K562 (cell line): ENCODE results near the gene DUS3L. TPM values are rescaled to one million over a fixed set of nuclear protein-coding genes. Genes with fewer than 3 reads are reported as not detected.

ENCODE experiments used
- ATAC-seq: fragments of 200-7000 bp; cut with Tn5 transposase; 3 replicates; pipeline ENCODE4 v1.9.1; 2020; ENCODE audit warnings: moderate library complexity
- Bru-seq: library from RNA; stranded (reverse); fragments of 400-500 nt; gene quantifications from one replicate; lab custom pipeline; 2021; lab: Mats Ljungman, UMichigan
- BruChase-seq, 2 experiments: library from RNA; stranded (reverse); fragments of 400-500 nt; gene quantifications; one replicate each; lab custom pipeline; 2021; lab: Mats Ljungman, UMichigan
- BruUV-seq: library from RNA; stranded (reverse); fragments of 400-500 nt; replicated peaks from 2 replicates; lab custom pipeline; 2021; lab: Mats Ljungman, UMichigan
- CTCF ChIA-PET: fragments of 300-600 bp; formaldehyde crosslinking; extraction: SDS; loops from one replicate; lab custom pipeline; 2021; ENCODE audit warnings: low intra/inter-chr PET ratio; lab: Yijun Ruan, JAX
- POLR2A ChIA-PET: fragments of 300-600, 350-650 bp; sonication (Branson Sonifier 250); formaldehyde crosslinking; extraction: SDS; loops from one replicate; lab custom pipeline; 2021; ENCODE audit warnings: antibody characterized with exemption, inconsistent platforms; lab: Yijun Ruan, JAX
- DNase-seq, 4 experiments: peaks; one replicate each; pipeline versions ENCODE4 v3.0.0 to v3.0.0-alpha.2; 2011 to 2018; ENCODE audit warnings: low spot score in 3 of 4, mixed read lengths in 3 of 4; ENCODE audit errors: extremely low read depth in 1 of 4
- FAIRE-seq: peaks from 2 replicates; lab custom pipeline; 2011; peaks lifted over from hg19 to GRCh38; lab: Jason Lieb, UNC
- H2AFZ ChIP-seq: 2 replicates; pipeline ENCODE4 v1.6.0; 2011; ENCODE audit warnings: low read depth, low read length, control low read depth, inconsistent platforms
- H3K27ac ChIP-seq: fragments of 200-600 bp; 3 replicates; pipeline ENCODE4 v1.8.0; 2011; ENCODE audit warnings: low read depth, mild to moderate bottlenecking, control low read depth, inconsistent platforms, low read length, moderate library complexity, mixed read lengths; ENCODE audit errors: extremely low read depth
- H3K27me3 ChIP-seq, 2 experiments: fragments of 300-600 bp in 1 of 2; 2 replicates in 1 of 2; 3 replicates in 1 of 2; pipeline versions ENCODE4 v1.6.0 to v1.8.0; 2011; ENCODE audit warnings: inconsistent platforms in 2 of 2, low read length in 2 of 2, mild to moderate bottlenecking in 1 of 2, mixed read lengths in 1 of 2, moderate library complexity in 1 of 2; ENCODE audit not compliant: control insufficient read depth in 2 of 2, insufficient read depth in 2 of 2
- H3K36me3 ChIP-seq: fragments of 300-600 bp; 3 replicates; pipeline ENCODE4 v1.8.0; 2011; ENCODE audit warnings: mild to moderate bottlenecking, low read length, inconsistent platforms; ENCODE audit not compliant: control insufficient read depth, insufficient read depth
- H3K4me1 ChIP-seq, 2 experiments: fragments of 200-600 bp in 1 of 2; replicated peaks in 1 of 2; 2 replicates in 1 of 2; 3 replicates in 1 of 2; pipeline versions ENCODE4 v1.5.1 to v1.8.0; 2011; ENCODE audit warnings: inconsistent platforms in 2 of 2, low read length in 2 of 2, mild to moderate bottlenecking in 1 of 2, mixed read lengths in 1 of 2, moderate library complexity in 1 of 2; ENCODE audit not compliant: control insufficient read depth in 2 of 2, insufficient read depth in 2 of 2
- H3K4me2 ChIP-seq: 2 replicates; pipeline ENCODE4 v1.6.1; 2011; ENCODE audit warnings: low read length, control low read depth, inconsistent platforms, mixed read lengths; ENCODE audit not compliant: insufficient read depth
- H3K4me3 ChIP-seq: fragments of 200-600 bp; sonication (generic), shearing (Covaris generic); 2 replicates; pipeline ENCODE4 v1.5.1; 2016; ENCODE audit warnings: control low read depth, inconsistent platforms
- H3K79me2 ChIP-seq: fragments of 200-600 bp; 3 replicates; pipeline ENCODE4 v1.8.0; 2011; ENCODE audit warnings: low read length, inconsistent platforms; ENCODE audit not compliant: control insufficient read depth, insufficient read depth
- H3K9ac ChIP-seq, 2 experiments: 2 replicates each; pipeline versions ENCODE4 v1.6.0 to v1.6.1; 2011; ENCODE audit warnings: low read depth in 2 of 2, low read length in 2 of 2, control low read depth in 1 of 2, inconsistent platforms in 1 of 2, mild to moderate bottlenecking in 1 of 2, mixed read lengths in 1 of 2; ENCODE audit not compliant: insufficient read depth in 1 of 2
- H3K9me1 ChIP-seq: one replicate; pipeline ENCODE4 v1.6.0; 2011; ENCODE audit warnings: inconsistent platforms, mild to moderate bottlenecking, low read length, moderate library complexity; ENCODE audit not compliant: control insufficient read depth, insufficient read depth
- H3K9me3 ChIP-seq: replicated peaks from 2 replicates; pipeline ENCODE4 v1.5.1; 2011; ENCODE audit warnings: low read depth, low read length, inconsistent platforms; ENCODE audit not compliant: control insufficient read depth, insufficient read depth
- H4K20me1 ChIP-seq: replicated peaks from 2 replicates; pipeline ENCODE4 v1.6.1; 2011; ENCODE audit warnings: low read length, inconsistent platforms, mixed read lengths; ENCODE audit not compliant: control insufficient read depth, insufficient read depth
- CBFB ChIP-seq: sonication (generic); formaldehyde crosslinking; IDR thresholded peaks from 2 replicates; pipeline ENCODE4 v1.4.0; 2020; ENCODE audit warnings: mild to moderate bottlenecking, missing genetic modification reagents
- IFI16 ChIP-seq: fragments of 250-450 bp; sonication (Bioruptor Pico); IDR thresholded peaks from 2 replicates; pipeline ENCODE4 v2.1.2; 2022; ENCODE audit warnings: mild to moderate bottlenecking, inconsistent platforms
- ILF3 ChIP-seq: fragments of 450-650 bp; IDR thresholded peaks from 2 replicates; pipeline ENCODE4 v1.6.1; 2018; ENCODE audit warnings: antibody characterized with exemption, mild to moderate bottlenecking, moderate library complexity, borderline replicate concordance
- LEF1 ChIP-seq: fragments of 450-650 bp; IDR thresholded peaks from 2 replicates; pipeline ENCODE4 v1.6.1; 2016; ENCODE audit warnings: mild to moderate bottlenecking
- NR1H2 ChIP-seq: sonication (generic); formaldehyde crosslinking; IDR thresholded peaks from 2 replicates; pipeline ENCODE4 v1.4.0; 2020; ENCODE audit warnings: mild to moderate bottlenecking, missing genetic modification reagents
- RNF2 ChIP-seq: sonication (generic); IDR thresholded peaks from 2 replicates; pipeline ENCODE4 v1.6.1; 2016
- TCFL5 ChIP-seq: fragments of 250-450 bp; sonication (Bioruptor Pico); conservative IDR thresholded peaks from 2 replicates; pipeline ENCODE4 v1.6.1; 2021; ENCODE audit warnings: mild to moderate bottlenecking, moderate library complexity, matching md5 sums
- TEAD4 ChIP-seq, 2 experiments: sonication (generic) in 1 of 2; formaldehyde crosslinking in 1 of 2; IDR thresholded peaks; 2 replicates each; pipeline versions ENCODE4 v1.6.1 to v1.8.0; 2012 to 2022; ENCODE audit warnings: borderline replicate concordance in 1 of 2, inconsistent platforms in 1 of 2, low read length in 1 of 2, mild to moderate bottlenecking in 1 of 2, missing genetic modification reagents in 1 of 2
- THRA ChIP-seq: fragments of 450-650 bp; IDR thresholded peaks from 2 replicates; pipeline ENCODE4 v1.6.1; 2017; ENCODE audit warnings: mild to moderate bottlenecking, moderate library complexity
- TOE1 ChIP-seq, 2 experiments: fragments of 450-650 bp in 1 of 2; sonication (generic) in 1 of 2; formaldehyde crosslinking in 1 of 2; IDR thresholded peaks; 2 replicates each; pipeline versions ENCODE4 v1.7.1 to v1.8.0; 2016 to 2022; ENCODE audit warnings: borderline replicate concordance in 2 of 2, mild to moderate bottlenecking in 2 of 2, antibody characterized with exemption in 1 of 2, inconsistent platforms in 1 of 2, low read depth in 1 of 2, missing genetic modification reagents in 1 of 2, moderate library complexity in 1 of 2
- ZNF253 ChIP-seq: fragments of 250-450 bp; sonication (Bioruptor Pico); conservative IDR thresholded peaks from 2 replicates; pipeline ENCODE4 v1.6.1; 2021; ENCODE audit warnings: mild to moderate bottlenecking
- ZNF282 ChIP-seq: sonication (generic); formaldehyde crosslinking; IDR thresholded peaks from 2 replicates; pipeline ENCODE4 v1.8.1; 2023; ENCODE audit warnings: missing genetic modification reagents
- WGBS: fragments of 100-300 bp; shearing (Covaris generic); methylation state at CpG from one replicate; pipeline ENCODE4 v1.1.6; 2016; ENCODE audit warnings: low coverage, mixed read lengths; ENCODE audit not compliant: insufficient coverage; ENCODE audit errors: missing lambda C conversion rate; 5-methylcytosine and 5-hydroxymethylcytosine counted together
- in situ Hi-C: fragments of 300-500 bp; cut with MboI; formaldehyde crosslinking; loops from 4 replicates; pipeline ENCODE4 v1.15.0; 2018; ENCODE audit warnings: inconsistent platforms, mixed read lengths
- intact Hi-C: fragments of 100-400 bp; cut with micrococcal nuclease; formaldehyde crosslinking; loops from 2 replicates; pipeline ENCODE4 v1.14.2; 2022
- long read RNA-seq, 3 experiments: library from polyadenylated mRNA in 2 of 3; library from RNA in 1 of 3; unstranded in 2 of 3; stranded (forward) in 1 of 3; transcript quantifications; one replicate each; pipeline ENCODE4 v2.0.0, GENCODE V29; 2019 to 2022
- polyA minus RNA-seq, 3 experiments: library from RNA; depleted of rRNA, polyadenylated mRNA; stranded (reverse); fragments of >200 nt; gene quantifications; 2 replicates each; pipeline ENCODE4 v1.2.3, GENCODE V29; 2011
- polyA plus RNA-seq, 8 experiments: library from polyadenylated mRNA; depleted of rRNA in 4 of 8; stranded (reverse) in 5 of 8; unstranded in 3 of 8; fragments of >200 nt; fragmentation: Nextera tagmentation in 2 of 8; fragmentation: Illumina TruSeq in 1 of 8; extraction: Ambion mirVana in 2 of 8; extraction: Trizol in 1 of 8; gene quantifications; 2 replicates each; pipeline versions ENCODE4 v1.2.1 to v1.2.3, GENCODE V29; 2011 to 2014; ENCODE audit warnings: inconsistent platforms in 1 of 8, missing spikeins in 1 of 8
- total RNA-seq, 7 experiments: library from RNA; depleted of rRNA in 6 of 7; stranded (reverse); fragments of >200 nt in 6 of 7; fragmentation: Illumina TruSeq in 2 of 7; extraction: Trizol in 2 of 7; gene quantifications; 2 replicates each; pipeline versions ENCODE4 v1.2.1 to v1.2.3, GENCODE V29; 2011 to 2021; ENCODE audit warnings: low replicate concordance in 1 of 7
- TF ChIP-seq, protein P1 (sequence below): fragments of 250-450 bp; sonication (Bioruptor Pico); IDR thresholded peaks from 2 replicates; pipeline ENCODE4 v1.8.0; 2021; ENCODE audit warnings: moderate library complexity, mild to moderate bottlenecking, inconsistent platforms

DUS3L gene
- total RNA-seq (2011; cell fraction: chromatin; rRNA removed; ENCODE audit: low replicate concordance): 58.3 and 240 TPM in 2 replicates
- 172 and 210 TPM in 2 replicates for total RNA-seq (2011; cell fraction: nucleolus; rRNA removed)
- 64.6 and 96.7 TPM in 2 replicates for total RNA-seq (2011; cell fraction: nucleoplasm; rRNA removed)
- total RNA-seq (2014; rRNA removed): 102 and 107 TPM in 2 replicates
- total RNA-seq (2014; rRNA removed; fragmentation: Illumina TruSeq; extraction: Trizol): 19.0 and 19.5 TPM in 2 replicates
- 77.5 and 86.8 TPM in 2 replicates for total RNA-seq (2015; rRNA removed; fragmentation: Illumina TruSeq; extraction: Trizol)
- total RNA-seq (2021): 97.0 and 102 TPM in 2 replicates
- polyA plus RNA-seq (2011; rRNA removed): 27.3 and 37.0 TPM in 2 replicates
- polyA plus RNA-seq (2011; cell fraction: cytosol; rRNA removed): 33.3 and 86.9 TPM in 2 replicates
- 154 and 263 TPM in 2 replicates for polyA plus RNA-seq (2011; cell fraction: nucleus; rRNA removed)
- polyA plus RNA-seq (2012): 51.5 and 103 TPM in 2 replicates
- polyA plus RNA-seq (2014; fragmentation: Illumina TruSeq; extraction: Trizol): 81.0 and 83.7 TPM in 2 replicates
- polyA plus RNA-seq (2014; fragmentation: Nextera tagmentation; extraction: Ambion mirVana): 1 to 10 TPM; 1.7 to 2.1 TPM
- 80.7 and 87.8 TPM in 2 replicates for polyA plus RNA-seq (2014; rRNA removed)
- 16.1 and 30.0 TPM in 2 replicates for polyA minus RNA-seq (2011; rRNA and poly(A)+ RNA removed)
- 52.2 and 61.2 TPM in 2 replicates for polyA minus RNA-seq (2011; cell fraction: cytosol; rRNA and poly(A)+ RNA removed)
- 60.2 and 66.8 TPM in 2 replicates for polyA minus RNA-seq (2011; cell fraction: nucleus; rRNA and poly(A)+ RNA removed)
- percentile 79 among the genes with signal in this experiment for Bru-seq, nascent RNA
- percentile 77 among the genes with signal in this experiment for BruChase-seq, experiment 1, labeled RNA remaining after a 2-hour chase
- percentile 85 among the genes with signal in this experiment for BruChase-seq, experiment 2, labeled RNA remaining after a 6-hour chase
- long read RNA-seq, experiment 1, transcript DUS3L-201 (13 exons, 2,113 nt): major isoform, 127 of 291 reads
- long read RNA-seq, experiment 1, partial matches to known transcripts: 131 of 291 reads
- long read RNA-seq, experiment 1, other reads (novel, unspliced or antisense): 33 of 291 reads
- long read RNA-seq, experiment 2, partial matches to known transcripts: 24 of 89 reads
- long read RNA-seq, experiment 2, other reads (novel, unspliced or antisense): 62 of 89 reads
- long read RNA-seq, experiment 3, transcript DUS3L-201 (13 exons, 2,113 nt): major isoform, 72 of 91 reads
- long read RNA-seq, experiment 3, partial matches to known transcripts: 5 of 91 reads
- long read RNA-seq, experiment 3, other reads (novel, unspliced or antisense): 14 of 91 reads

GRCh38 chr19:5790559-5791520 is at the start of gene DUS3L:
Gene DUS3L, minus strand, starts transcription at chr19:5791163. Its CDS starts 22 bp downstream, at chr19:5791141.
- in situ Hi-C loops (no loop called here), intact Hi-C loops (loop anchor here (2.0 kb wide), 2 partner anchors 72 to 100 kb away; partner anchors contain the start of gene RPL36)
- Histone ChIP-seq H3K36me3 (peaks cover 44% of the 10 kb centered on the region), H3K9me3 (no peaks in the 10 kb centered on the region), H3K4me1 (peaks cover 4 to 42% of the 10 kb centered on the region in 2 experiments; a peak in 3 of 5 replicates), H3K4me2 (peak within 1 kb of the TSS; percentile 98), H4K20me1 (0 out of 2 replicates have a peak, but pooled peaks cover 10% of the 10 kb centered on the region), H3K27me3 (no peaks in the 10 kb centered on the region), H3K79me2 (peaks cover 21% of the 10 kb centered on the region), H3K9ac (peak within 1 kb of the TSS; percentile 99), H3K4me3 (peak within 1 kb of the TSS; percentile 65), H2AFZ (peak within 1 kb of the TSS; percentile 96), H3K27ac (peak within 1 kb of the TSS; percentile 100), H3K9me1 (no peaks in the 10 kb centered on the region)
- ChIA-PET POLR2A (interaction anchor here (0.6 to 2.1 kb wide), 35 partner anchors 8 to 207 kb away, joined by 3 to 17 read pairs (median 4); partner anchors contain the start of genes CATSPERD, LONP1, NDUFA11 and RPL36), CTCF (interaction anchor here (0.6 kb wide), 1 partner anchor 1671 kb away, joined by 3 read pairs; no protein-coding TSS in a partner anchor)
- BruUV-seq: TSS peak; percentile 89
- DNase-seq (peak; percentile 95 to 99 (median 98)), FAIRE-seq (peak; percentile 100), ATAC-seq (peak; percentile 97)
- under 1% methylated on average over 72 of the region's 72 CpGs for WGBS
- TF ChIP-seq NR1H2 (CRISPR knock-in tag) (peak; percentile 90; the same call in 1 of the 2 replicates), LEF1 (no peak), CBFB (peak; percentile 93), TCFL5 (CRISPR knock-in tag) (no peak), ILF3 (no peak), ZNF282 (no peak), ZNF253 (CRISPR knock-in tag) (no peak), THRA (no peak), IFI16 (CRISPR knock-in tag) (no peak), TEAD4 (IDR thresholded peaks at IDR 0.05; ENCODE audit: low read length) (0 out of 2 replicates have a peak, but pooled peaks have one; percentile 8), TEAD4 (CRISPR knock-in tag; IDR thresholded peaks at IDR 0.05; ENCODE audit: borderline replicate concordance) (no peak), TOE1 (IDR thresholded peaks at IDR 0.05; ENCODE audit: borderline replicate concordance) (peak; percentile 91), TOE1 (CRISPR knock-in tag; IDR thresholded peaks at IDR 0.05; ENCODE audit: borderline replicate concordance, low read depth) (peak; percentile 21; the same call in 1 of the 2 replicates), RNF2 (peak; percentile 87)
- TF ChIP-seq, protein P1, sequence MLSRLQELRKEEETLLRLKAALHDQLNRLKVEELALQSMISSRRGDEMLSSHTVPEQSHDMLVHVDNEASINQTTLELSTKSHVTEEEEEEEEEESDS: no peak
